Left renal cortex interstitium (tissue), 4 donors: Measurements from ENCODE around the gene RBMY1B. TPM values are rescaled to one million over a fixed set of nuclear protein-coding genes. Genes with fewer than 3 reads are reported as not detected.
"Not testable (repeated sequence)": the region's sequence is repeated elsewhere in the genome, so short reads cannot be mapped to it uniquely, and the experiment has no call there.

ENCODE experiments used
- DNase-seq, 4 donors: peaks; one replicate each; pipeline ENCODE4 v3.0.0-alpha.2; 2013; ENCODE audit warnings: low read depth in 4 of 4, low spot score in 2 of 4, missing footprints in 1 of 4
- polyA plus RNA-seq, 4 donors: library from polyadenylated mRNA; unstranded; fragments of 120-200 nt; gene quantifications; one replicate each; pipeline ENCODE4 v1.2.1, GENCODE V29; 2013; ENCODE audit not compliant: insufficient read length in 4 of 4

Gene RBMY1B
- polyA plus RNA-seq: not detected

GRCh38 chrY:21511038-21511437 lies at the start of gene RBMY1B:
Gene RBMY1B, plus strand, starts transcription at chrY:21511338. Its CDS starts 2,013 bp downstream, at chrY:21513351.
- not testable (repeated sequence) for DNase-seq

- not testable (repeated sequence) for DNase-seq
These were observed 48.2 kb upstream of the RBMY1B start for GRCh38 chrY:21462915-21463314.

GRCh38 chrY:21482967-21483366 lies 28.2 kb upstream of the RBMY1B start:
- DNase-seq: no peak

- DNase-seq: not testable (repeated sequence)
These were observed 23.4 kb downstream of the RBMY1B start, which contains the start of gene RBMY1A1 for GRCh38 chrY:21534579-21534978. Gene RBMY1A1, plus strand, starts transcription at chrY:21534879. Its CDS starts 2,013 bp downstream, at chrY:21536892.

GRCh38 chrY:21559316-21559984 lies 48.3 kb downstream of the RBMY1B start:
- not testable (repeated sequence) for DNase-seq

Other genes with a start within 250 kb of the RBMY1B start
- not detected for gene RBMY1A1, start 23.5 kb downstream of the RBMY1B start, polyA plus RNA-seq